PC-9 (cell line): ENCODE measurements around the gene FAM193B. TPM values are rescaled to one million over a fixed set of nuclear protein-coding genes. Genes with fewer than 3 reads are reported as not detected.

ENCODE experiments used
- Bru-seq: library from RNA; stranded (reverse); fragments of 400-500 nt; gene quantifications from one replicate; lab custom pipeline; 2021; lab: Mats Ljungman, UMichigan
- BruChase-seq, 2 experiments: library from RNA; stranded (reverse); fragments of 400-500 nt; gene quantifications; one replicate each; lab custom pipeline; 2021; lab: Mats Ljungman, UMichigan
- BruUV-seq: library from RNA; stranded (reverse); fragments of 400-500 nt; replicated peaks from 2 replicates; lab custom pipeline; 2021; lab: Mats Ljungman, UMichigan
- CTCF ChIA-PET: fragments of 300-600 bp; sonication (Branson Sonifier 250); formaldehyde crosslinking; loops from one replicate; lab custom pipeline; 2022; ENCODE audit warnings: antibody characterized with exemption; lab: Charles Lee
- POLR2A ChIA-PET: fragments of 300-600 bp; sonication (Branson Sonifier 250); formaldehyde crosslinking; loops from one replicate; lab custom pipeline; 2022; ENCODE audit warnings: antibody characterized with exemption; ENCODE audit not compliant: unreplicated experiment; lab: Charles Lee
- DNase-seq, 2 experiments: peaks; one replicate each; pipeline versions ENCODE4 v3.0.0 to v3.0.0-alpha.2; 2015 to 2022; ENCODE audit warnings: mixed read lengths in 1 of 2
- H2AFZ ChIP-seq: fragments of 200-600 bp; sonication (generic); 2 replicates; pipeline ENCODE4 v1.8.1; 2017; ENCODE audit warnings: antibody characterized with exemption
- H3F3A ChIP-seq: fragments of 200-600 bp; sonication (generic); 2 replicates; pipeline ENCODE4 v1.8.1; 2017; ENCODE audit warnings: antibody characterized with exemption, mild to moderate bottlenecking, low read depth; ENCODE audit not compliant: insufficient read depth
- H3K27ac ChIP-seq: fragments of 200-600 bp; sonication (generic); 2 replicates; pipeline ENCODE4 v1.6.1; 2016; ENCODE audit warnings: mixed run types
- H3K27me3 ChIP-seq: fragments of 200-600 bp; sonication (generic); 2 replicates; pipeline ENCODE4 v1.6.1; 2016; ENCODE audit warnings: low read depth, mixed run types; ENCODE audit not compliant: insufficient read depth
- H3K36me3 ChIP-seq: fragments of 200-600 bp; sonication (generic); 2 replicates; pipeline ENCODE4 v1.6.1; 2016; ENCODE audit warnings: low read depth, mixed run types
- H3K4me1 ChIP-seq: fragments of 200-600 bp; sonication (generic); replicated peaks from 2 replicates; pipeline ENCODE4 v1.6.1; 2016; ENCODE audit warnings: mixed run types; ENCODE audit not compliant: insufficient read depth
- H3K4me2 ChIP-seq: fragments of 200-600 bp; sonication (generic); 2 replicates; pipeline ENCODE4 v1.6.1; 2017; ENCODE audit warnings: mixed run types
- H3K4me3 ChIP-seq: fragments of 200-600 bp; sonication (generic); 2 replicates; pipeline ENCODE4 v1.6.1; 2016; ENCODE audit warnings: mixed run types
- H3K79me2 ChIP-seq: fragments of 200-600 bp; sonication (generic); 2 replicates; pipeline ENCODE4 v1.6.1; 2017; ENCODE audit warnings: low read depth, mixed run types
- H3K9me2 ChIP-seq: fragments of 200-600 bp; sonication (generic); 2 replicates; pipeline ENCODE4 v1.8.1; 2017; ENCODE audit warnings: mild to moderate bottlenecking; ENCODE audit not compliant: insufficient read depth
- H3K9me3 ChIP-seq: fragments of 200-600 bp; sonication (generic); 2 replicates; pipeline ENCODE4 v1.8.1; 2016; ENCODE audit warnings: low read depth; ENCODE audit not compliant: insufficient read depth
- H4K20me1 ChIP-seq: fragments of 200-600 bp; sonication (generic); 2 replicates; pipeline ENCODE4 v1.8.1; 2017; ENCODE audit not compliant: insufficient read depth
- CTCF ChIP-seq: fragments of 200-600 bp; sonication (generic); conservative IDR thresholded peaks from 2 replicates; pipeline ENCODE4 v1.6.1; 2017; ENCODE audit warnings: mixed run types, antibody characterized with exemption, mild to moderate bottlenecking, moderate library complexity
- EZH2 ChIP-seq: fragments of 200-600 bp; sonication (generic); IDR thresholded peaks from 2 replicates; pipeline ENCODE4 v1.8.0; 2017; ENCODE audit warnings: antibody characterized with exemption, low read depth
- intact Hi-C: fragments of 100-400 bp; cut with micrococcal nuclease; formaldehyde crosslinking; loops from one replicate; pipeline ENCODE4 v1.10.0; 2022; ENCODE audit not compliant: unreplicated experiment
- long read RNA-seq: library from polyadenylated mRNA; stranded (forward); transcript quantifications from one replicate; pipeline ENCODE4 v2.0.0, GENCODE V29; 2022
- total RNA-seq: library from RNA; stranded (reverse); gene quantifications from 2 replicates; pipeline ENCODE4 v1.2.3, GENCODE V29; 2021

The FAM193B gene
- total RNA-seq (70.4 and 102 TPM in 2 replicates), Bru-seq, nascent RNA (percentile 77 among the genes with signal in this experiment), BruChase-seq, experiment 1, labeled RNA remaining after a 2-hour chase (percentile 85 among the genes with signal in this experiment), BruChase-seq, experiment 2, labeled RNA remaining after a 6-hour chase (percentile 71 among the genes with signal in this experiment)
- long read RNA-seq, partial matches to known transcripts, result 10 of 34 reads
- long read RNA-seq, other reads (novel, unspliced or antisense), result 21 of 34 reads

GRCh38 chr5:177554474-177555111 lies at the start of gene FAM193B:
Gene FAM193B, minus strand, starts transcription at chr5:177554563. Its CDS starts 105 bp downstream, at chr5:177554458.
- Histone ChIP-seq H3K79me2 (peaks cover 44% of the 10 kb centered on the region), H3K9me3 (no peaks in the 10 kb centered on the region), H3K4me1 (peaks cover 22% of the 10 kb centered on the region), H3F3A (no peaks in the 10 kb centered on the region), H3K4me2 (peak within 1 kb of the TSS; percentile 98), H3K9me2 (no peaks in the 10 kb centered on the region), H3K4me3 (peak within 1 kb of the TSS; percentile 98), H3K27me3 (no peaks in the 10 kb centered on the region), H2AFZ (peak within 1 kb of the TSS; percentile 87), H3K27ac (no peak within 1 kb of the TSS), H4K20me1 (peaks cover 22% of the 10 kb centered on the region), H3K36me3 (no peaks in the 10 kb centered on the region)
- TSS peak; percentile 80 for BruUV-seq
- no peak for TF ChIP-seq EZH2
- no peak for TF ChIP-seq CTCF
- POLR2A ChIA-PET, result no interaction called here
- CTCF ChIA-PET, result no interaction called here
- intact Hi-C loops, result loop anchor here (5.0 kb wide), 1 partner anchor 38 kb away; the partner anchor contains the start of gene TMED9
- peak; percentile 76 to 98 for DNase-seq

GRCh38 chr5:177604116-177604521 lies 49.8 kb upstream of the FAM193B start:
- Histone ChIP-seq H3K4me1 (peaks cover 7% of the 10 kb centered on the region; the same call in 1 of the 2 replicates), H3F3A (no peaks in the 10 kb centered on the region), H3K9me2 (no peaks in the 10 kb centered on the region), H3K79me2 (peaks cover 12% of the 10 kb centered on the region; the same call in 1 of the 2 replicates), H3K27me3 (no peaks in the 10 kb centered on the region), H3K4me3 (no peak overlapping the region), H4K20me1 (no peaks in the 10 kb centered on the region), H3K36me3 (no peaks in the 10 kb centered on the region), H3K27ac (no peak overlapping the region), H2AFZ (no peak overlapping the region), H3K4me2 (no peak overlapping the region), H3K9me3 (no peaks in the 10 kb centered on the region)
- BruUV-seq, result no TSS peak
- intact Hi-C loops, result loop anchor here (10.0 kb wide), 2 partner anchors 461 to 561 kb away; no protein-coding TSS in a partner anchor
- no peak for TF ChIP-seq EZH2
- TF ChIP-seq CTCF, result no peak
- CTCF ChIA-PET, result no interaction called here
- no peak for DNase-seq
- POLR2A ChIA-PET, result no interaction called here

- H3K36me3 ChIP-seq, result no peaks in the 10 kb centered on the region
- no peak overlapping the region for H3K4me2 ChIP-seq
- BruUV-seq, result no TSS peak
- peaks cover 12% of the 10 kb centered on the region; the same call in 1 of the 2 replicates for H3K79me2 ChIP-seq
- DNase-seq, result no peak
- intact Hi-C loops, result loop anchor here (10.0 kb wide), 2 partner anchors 461 to 561 kb away; no protein-coding TSS in a partner anchor
- H3K27ac ChIP-seq, result no peak overlapping the region
- ChIA-PET POLR2A (no interaction called here), CTCF (no interaction called here)
- H2AFZ ChIP-seq, result no peak overlapping the region
- H3K4me3 ChIP-seq, result no peak overlapping the region
- H3F3A ChIP-seq, result 0 out of 2 replicates have a peak, but pooled peaks cover 1% of the 10 kb centered on the region
- H3K9me2 ChIP-seq, result no peaks in the 10 kb centered on the region
- TF ChIP-seq CTCF, result no peak
- H3K4me1 ChIP-seq, result peaks cover 9% of the 10 kb centered on the region
- no peaks in the 10 kb centered on the region for H3K27me3 ChIP-seq
- no peaks in the 10 kb centered on the region for H4K20me1 ChIP-seq
- H3K9me3 ChIP-seq, result no peaks in the 10 kb centered on the region
These were observed 49.3 kb upstream of the FAM193B start for GRCh38 chr5:177603631-177604030.
